Spleen (tissue), 11 donors: ENCODE measurements around the gene EMX1. TPM values are rescaled to one million over a fixed set of nuclear protein-coding genes. Genes with fewer than 3 reads are reported as not detected.

ENCODE experiments used
- DNase-seq: peaks from one replicate; pipeline ENCODE4 v3.0.0-alpha.2; 2020
- H3K27ac ChIP-seq, 8 donors: fragments of 200-600 bp; sonication (generic) in 7 of 8; 1 replicate in 4 of 8; 2 replicates in 4 of 8; pipeline versions ENCODE4 v1.5.0 to v1.8.0; 2016 to 2021; ENCODE audit warnings: inconsistent platforms in 4 of 8, mild to moderate bottlenecking in 4 of 8, moderate library complexity in 1 of 8
- H3K27me3 ChIP-seq, 7 donors: fragments of 200-600 bp; sonication (generic) in 6 of 7; replicated peaks in 1 of 7; 1 replicate in 4 of 7; 2 replicates in 3 of 7; pipeline versions ENCODE4 v1.5.0 to v1.8.0; 2016 to 2021; ENCODE audit warnings: inconsistent platforms in 3 of 7, mild to moderate bottlenecking in 1 of 7
- H3K36me3 ChIP-seq, 6 donors: fragments of 200-600 bp; sonication (generic) in 5 of 6; 1 replicate in 4 of 6; 2 replicates in 2 of 6; pipeline versions ENCODE4 v1.5.0 to v1.8.0; 2016 to 2021; ENCODE audit warnings: inconsistent platforms in 2 of 6
- H3K4me1 ChIP-seq, 6 donors: fragments of 200-600 bp; sonication (generic) in 5 of 6; 1 replicate in 3 of 6; 2 replicates in 3 of 6; pipeline versions ENCODE4 v1.5.0 to v1.8.0; 2016 to 2021; ENCODE audit warnings: inconsistent platforms in 3 of 6
- H3K4me3 ChIP-seq, 8 donors: fragments of 200-600 bp; sonication (generic) in 7 of 8; 1 replicate in 4 of 8; 2 replicates in 4 of 8; pipeline versions ENCODE4 v1.5.0 to v1.8.0; 2016 to 2021; ENCODE audit warnings: inconsistent platforms in 4 of 8, mild to moderate bottlenecking in 4 of 8, moderate library complexity in 2 of 8
- H3K9me3 ChIP-seq, 8 donors: fragments of 200-600 bp; sonication (generic) in 7 of 8; 1 replicate in 4 of 8; 2 replicates in 4 of 8; pipeline versions ENCODE4 v1.5.0 to v1.8.0; 2016 to 2021; ENCODE audit warnings: inconsistent platforms in 4 of 8
- CTCF ChIP-seq, 11 experiments: fragments of 200-600 bp in 7 of 11; fragments of 450-650 bp in 4 of 11; sonication (generic) in 4 of 11; IDR thresholded peaks in 8 of 11; conservative IDR thresholded peaks in 3 of 11; 1 replicate in 7 of 11; 2 replicates in 4 of 11; pipeline versions ENCODE4 v1.4.0 to v1.8.0; 2016 to 2021; ENCODE audit warnings: antibody characterized with exemption in 11 of 11, inconsistent platforms in 4 of 11, mild to moderate bottlenecking in 1 of 11
- POLR2A ChIP-seq, 3 donors: fragments of 450-650 bp; IDR thresholded peaks; one replicate each; pipeline ENCODE4 v1.5.1; 2017; ENCODE audit warnings: antibody characterized with exemption in 3 of 3, mild to moderate bottlenecking in 1 of 3
- POLR2AphosphoS5 ChIP-seq, 3 donors: sonication (generic); formaldehyde crosslinking; IDR thresholded peaks; one replicate each; pipeline ENCODE4 v1.5.1; 2017; ENCODE audit warnings: antibody characterized with exemption in 3 of 3
- WGBS, 5 donors: extraction: QIAGEN DNeasy Blood & Tissue Kit in 3 of 5; methylation state at CpG; one replicate each; pipeline versions ENCODE4 v1.1.5 to v1.1.7; 2013 to 2018; 5-methylcytosine and 5-hydroxymethylcytosine counted together
- intact Hi-C: fragments of 100-400 bp; cut with DNase I; formaldehyde crosslinking; loops from one replicate; pipeline ENCODE4 v1.15.0; 2023; ENCODE audit warnings: low total_unique reads
- polyA plus RNA-seq, 3 donors: library from polyadenylated mRNA; stranded (reverse); fragments of 200-250 nt; gene quantifications; one replicate each; pipeline ENCODE4 v1.2.1, GENCODE V29; 2013
- total RNA-seq, 7 donors: library from RNA; depleted of rRNA in 3 of 7; stranded (reverse); fragments of >200 nt in 3 of 7; fragmentation: NEBNext Ultra II Directional in 4 of 7; extraction: Animal tissue kit (Norgen Biotek cat#: 25700) in 4 of 7; gene quantifications; one replicate each; pipeline versions ENCODE4 v1.1.0 to v1.2.1, GENCODE V29; 2016 to 2021
- donor health status: healthy with polysubstance abuse.
- donor health status: DM: no; HTN: no; CAD: no; lungs with moderate emphysema.
- donor health status: DM: no; HTN: no; CAD: no.
- donor health status: Bipolar disorder and iron deficiency.
- donor health status: healthy.
- donor health status: DM: no; HTN: no; CAD: no.
- donor health status: DM: yes; HTN: yes; CAD: no.

Gene EMX1
- total and polyA plus RNA-seq, 10 donors, result not detected

- H3K9me3 ChIP-seq, result no peaks in the 10 kb centered on the region
- H3K27me3 ChIP-seq, result no peaks in the 10 kb centered on the region
- no peaks in the 10 kb centered on the region for H3K4me1 ChIP-seq
- H3K27ac ChIP-seq, result no peak overlapping the region
- H3K36me3 ChIP-seq, result peaks cover 0 to 86% (median 0%) of the 10 kb centered on the region in 6 donors
- DNase-seq, result no peak
- WGBS, 5 donors, result 81 to 95% (median 95%) methylated on average over 11 to 14 of the region's 14 CpGs
- H3K4me3 ChIP-seq, result no peak overlapping the region
- TF ChIP-seq POLR2A (IDR thresholded peaks at IDR 0.05), result no peak
- no peak for TF ChIP-seq POLR2AphosphoS5 (IDR thresholded peaks at IDR 0.05)
- TF ChIP-seq CTCF (IDR thresholded peaks at IDR 0.05 in 8 of 11, conservative IDR thresholded peaks at IDR 0.05 in 3 of 11), result no peak
- intact Hi-C loops, result no loop called here
Observed at GRCh38 chr2:72965770-72966450, 48.6 kb downstream of the EMX1 start.

- Histone ChIP-seq H3K27ac (no peak overlapping the region), H3K4me1 (no peaks in the 10 kb centered on the region), H3K4me3 (no peak overlapping the region), H3K27me3 (no peaks in the 10 kb centered on the region), H3K9me3 (no peaks in the 10 kb centered on the region), H3K36me3 (peaks cover 0 to 84% (median 0%) of the 10 kb centered on the region in 6 donors)
- intact Hi-C loops, result no loop called here
- 89 to 97% (median 93%) methylated on average over 8 of the region's 8 CpGs for WGBS, 5 donors
- no peak for TF ChIP-seq POLR2A (IDR thresholded peaks at IDR 0.05)
- no peak for TF ChIP-seq POLR2AphosphoS5 (IDR thresholded peaks at IDR 0.05)
- no peak for TF ChIP-seq CTCF (IDR thresholded peaks at IDR 0.05 in 8 of 11, conservative IDR thresholded peaks at IDR 0.05 in 3 of 11)
- DNase-seq, result no peak
Observed at GRCh38 chr2:72968286-72968685, 51.0 kb downstream of the EMX1 start.

- Histone ChIP-seq H3K4me1 (no peaks in the 10 kb centered on the region), H3K4me3 (no peak overlapping the region), H3K27me3 (no peaks in the 10 kb centered on the region), H3K9me3 (no peaks in the 10 kb centered on the region), H3K36me3 (peaks cover 0 to 78% (median 0%) of the 10 kb centered on the region in 6 donors), H3K27ac (no peak overlapping the region)
- no peak for DNase-seq
- TF ChIP-seq POLR2A (IDR thresholded peaks at IDR 0.05) (no peak), CTCF (IDR thresholded peaks at IDR 0.05 in 8 of 11, conservative IDR thresholded peaks at IDR 0.05 in 3 of 11) (no peak), POLR2AphosphoS5 (IDR thresholded peaks at IDR 0.05) (no peak)
- 68 to 83% (median 80%) methylated on average over 2 to 4 of the region's 4 CpGs for WGBS, 5 donors
- intact Hi-C loops, result no loop called here
Observed at GRCh38 chr2:72969706-72970105, 52.4 kb downstream of the EMX1 start.

GRCh38 chr2:72971036-72971435 is 53.7 kb downstream of the EMX1 start:
- no peaks in the 10 kb centered on the region for H3K4me1 ChIP-seq
- H3K4me3 ChIP-seq, result no peak overlapping the region
- H3K9me3 ChIP-seq, result no peaks in the 10 kb centered on the region
- H3K27me3 ChIP-seq, result no peaks in the 10 kb centered on the region
- peaks cover 0 to 78% (median 0%) of the 10 kb centered on the region in 6 donors for H3K36me3 ChIP-seq
- no peak for DNase-seq
- H3K27ac ChIP-seq, result no peak overlapping the region
- TF ChIP-seq CTCF (IDR thresholded peaks at IDR 0.05 in 8 of 11, conservative IDR thresholded peaks at IDR 0.05 in 3 of 11), result no peak
- TF ChIP-seq POLR2A (IDR thresholded peaks at IDR 0.05), result no peak
- TF ChIP-seq POLR2AphosphoS5 (IDR thresholded peaks at IDR 0.05), result no peak
- intact Hi-C loops, result no loop called here
- 73 to 91% (median 84%) methylated on average over 7 of the region's 7 CpGs for WGBS, 5 donors
